Measurements from ENCODE around the gene CFAP61. TPM values are rescaled to one million over a fixed set of nuclear protein-coding genes. Genes with fewer than 3 reads are reported as not detected.

CFAP61 gene
- total RNA-seq, 1 experiment from 2014 or later = not detected

- no peak for TF ChIP-seq EZH2 (IDR thresholded peaks at IDR 0.05; ENCODE audit: low read length, unreplicated experiment)
- no peak for TF ChIP-seq EZH2phosphoT487 (IDR thresholded peaks at IDR 0.05; ENCODE audit: borderline replicate concordance, low read length)
- TF ChIP-seq CTCF (conservative IDR thresholded peaks at IDR 0.05; ENCODE audit: low read depth, low read length) = no peak
Measured at GRCh38 chr20:20371083-20371482, 318.8 kb downstream of the CFAP61 start.

GRCh38 chr20:20371681-20372080, 319.3 kb downstream of the CFAP61 start:
- TF ChIP-seq EZH2 (IDR thresholded peaks at IDR 0.05; ENCODE audit: low read length, unreplicated experiment) (no peak), CTCF (conservative IDR thresholded peaks at IDR 0.05; ENCODE audit: low read depth, low read length) (no peak), EZH2phosphoT487 (IDR thresholded peaks at IDR 0.05; ENCODE audit: borderline replicate concordance, low read length) (no peak)
- Histone ChIP-seq H3K4me2 (ENCODE audit: low read length) (no peak overlapping the region), H3K9ac (ENCODE audit: low read length) (no peak overlapping the region), H3K27me3 (ENCODE audit: low read length) (peaks cover 88% of the 10 kb centered on the region), H3K79me2 (ENCODE audit: low read length) (no peaks in the 10 kb centered on the region), H3K4me3 (ENCODE audit: low read length) (no peak overlapping the region), H2AFZ (ENCODE audit: low read length) (no peak overlapping the region), H3K36me3 (ENCODE audit: low read depth, low read length) (no peaks in the 10 kb centered on the region), H3K9me3 (ENCODE audit: low read length) (no peaks in the 10 kb centered on the region), H3K4me1 (ENCODE audit: insufficient read depth, low read length) (no peaks in the 10 kb centered on the region), H3K27ac (ENCODE audit: low read length) (no peak overlapping the region), H4K20me1 (ENCODE audit: low read length) (no peaks in the 10 kb centered on the region), H3F3A (ENCODE audit: low read length, unreplicated experiment) (no peaks in the 10 kb centered on the region), H3K9me2 (replicated peaks; ENCODE audit: low read length) (no peaks in the 10 kb centered on the region)
- no TSS peak for BruUV-seq (replicated peaks)
- intact Hi-C loops (cut with micrococcal nuclease) = no loop called here
- DNase-seq = no peak
- ChIA-PET CTCF (no interaction called here), POLR2A (ENCODE audit: unreplicated experiment) (no interaction called here)
- ATAC-seq = no peak

More at GRCh38 chr20:20371083-20371482, 318.8 kb downstream of the CFAP61 start:
- Histone ChIP-seq H3K36me3 (ENCODE audit: low read depth, low read length) (no peaks in the 10 kb centered on the region), H3K4me2 (ENCODE audit: low read length) (no peak overlapping the region), H2AFZ (ENCODE audit: low read length) (no peak overlapping the region), H3K9me3 (ENCODE audit: low read length) (no peaks in the 10 kb centered on the region), H3K4me1 (ENCODE audit: insufficient read depth, low read length) (no peaks in the 10 kb centered on the region), H3K79me2 (ENCODE audit: low read length) (no peaks in the 10 kb centered on the region), H3K9me2 (replicated peaks; ENCODE audit: low read length) (no peaks in the 10 kb centered on the region), H3K4me3 (ENCODE audit: low read length) (no peak overlapping the region), H4K20me1 (ENCODE audit: low read length) (no peaks in the 10 kb centered on the region), H3K9ac (ENCODE audit: low read length) (no peak overlapping the region), H3K27me3 (ENCODE audit: low read length) (peaks cover 87% of the 10 kb centered on the region), H3K27ac (ENCODE audit: low read length) (no peak overlapping the region), H3F3A (ENCODE audit: low read length, unreplicated experiment) (no peaks in the 10 kb centered on the region)
- no TSS peak for BruUV-seq (replicated peaks)
- ATAC-seq (no peak), DNase-seq (no peak)
- intact Hi-C loops (cut with micrococcal nuclease) = no loop called here
- ChIA-PET CTCF (no interaction called here), POLR2A (ENCODE audit: unreplicated experiment) (no interaction called here)

- H3K27ac ChIP-seq (ENCODE audit: low read length) = no peak overlapping the region
- peaks cover 82% of the 10 kb centered on the region for H3K27me3 ChIP-seq (ENCODE audit: low read length)
- ChIA-PET CTCF (no interaction called here), POLR2A (ENCODE audit: unreplicated experiment) (no interaction called here)
- DNase-seq (peak; percentile 16), ATAC-seq (no peak)
- no peaks in the 10 kb centered on the region for H3K79me2 ChIP-seq (ENCODE audit: low read length)
- H2AFZ ChIP-seq (ENCODE audit: low read length) = no peak overlapping the region
- H3K9me3 ChIP-seq (ENCODE audit: low read length) = no peaks in the 10 kb centered on the region
- no peak overlapping the region for H3K4me2 ChIP-seq (ENCODE audit: low read length)
- H3K4me3 ChIP-seq (ENCODE audit: low read length) = no peak overlapping the region
- intact Hi-C loops (cut with micrococcal nuclease) = no loop called here
- H3K9ac ChIP-seq (ENCODE audit: low read length) = no peak overlapping the region
- no peaks in the 10 kb centered on the region for H3K4me1 ChIP-seq (ENCODE audit: insufficient read depth, low read length)
- TF ChIP-seq EZH2 (IDR thresholded peaks at IDR 0.05; ENCODE audit: low read length, unreplicated experiment) = no peak
- TF ChIP-seq CTCF (conservative IDR thresholded peaks at IDR 0.05; ENCODE audit: low read depth, low read length) = no peak
- TF ChIP-seq EZH2phosphoT487 (IDR thresholded peaks at IDR 0.05; ENCODE audit: borderline replicate concordance, low read length) = no peak
- H4K20me1 ChIP-seq (ENCODE audit: low read length) = no peaks in the 10 kb centered on the region
- H3K9me2 ChIP-seq (replicated peaks; ENCODE audit: low read length) = no peaks in the 10 kb centered on the region
- no peaks in the 10 kb centered on the region for H3K36me3 ChIP-seq (ENCODE audit: low read depth, low read length)
- no TSS peak for BruUV-seq (replicated peaks)
- H3F3A ChIP-seq (ENCODE audit: low read length, unreplicated experiment) = no peaks in the 10 kb centered on the region
Measured at GRCh38 chr20:20373091-20373571, 320.8 kb downstream of the CFAP61 start.
